DMS114 treated with DMSO at 0.1 percent for 48 hours (cell line): ENCODE results near the gene VASH2.
"Not testable (repeated sequence)": the region's sequence is repeated elsewhere in the genome, so short reads cannot be mapped to it uniquely, and the experiment has no call there.

Source experiments
- DNase-seq: peaks from one replicate; lab custom pipeline; 2025; ENCODE audit not compliant: unreplicated experiment; lab: John Stamatoyannopoulos, UW

The VASH2 gene

DNA sequence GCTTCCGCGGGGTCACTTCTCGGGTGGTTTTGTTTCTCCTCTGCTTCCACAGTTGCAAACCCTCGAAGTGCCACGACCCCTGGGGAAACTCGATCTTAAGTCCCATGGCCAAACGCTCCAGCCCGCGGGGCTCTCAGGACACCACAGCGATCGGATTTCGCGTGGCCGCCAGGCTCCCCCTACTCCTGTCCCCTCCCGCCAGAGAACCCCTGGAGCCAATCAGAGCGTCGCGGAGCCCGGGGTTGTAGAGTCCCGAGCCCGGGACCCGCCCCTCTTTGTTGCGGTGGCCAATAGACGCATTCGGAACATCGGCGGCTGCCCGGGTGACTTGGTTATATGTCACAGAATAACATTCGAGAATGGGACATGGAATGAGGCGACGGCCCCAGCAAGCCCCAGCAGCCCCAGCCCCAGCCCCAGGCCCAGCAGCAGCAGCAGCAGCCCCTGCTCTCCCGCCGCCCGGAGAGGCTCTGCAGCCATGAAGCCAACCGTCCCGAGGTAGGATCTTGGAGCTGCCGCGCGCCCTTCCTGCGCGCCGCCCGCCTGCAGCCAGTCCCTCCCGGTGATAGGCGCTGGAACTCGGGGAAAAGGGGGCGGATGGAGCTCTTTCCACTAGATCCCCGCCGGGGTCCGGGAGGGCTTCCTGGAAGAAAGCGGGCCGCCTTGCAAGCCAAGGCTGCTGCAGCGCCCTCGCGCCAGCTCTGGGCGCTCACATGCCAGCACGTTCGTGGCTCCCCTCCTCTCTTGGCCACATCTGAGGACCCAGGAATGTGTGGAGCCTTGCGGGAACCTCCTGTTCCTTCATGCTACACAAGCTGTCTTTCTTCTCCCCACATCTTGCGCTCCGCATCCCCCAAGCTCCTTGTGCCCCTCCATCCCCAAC lies at the start of gene VASH2:
VASH2 (plus strand) TSS at position 299 of the 883 bp plus-strand sequence. CDS start 1,002 bp downstream, outside the sequence.
- peak; percentile 88 for DNase-seq

DNA sequence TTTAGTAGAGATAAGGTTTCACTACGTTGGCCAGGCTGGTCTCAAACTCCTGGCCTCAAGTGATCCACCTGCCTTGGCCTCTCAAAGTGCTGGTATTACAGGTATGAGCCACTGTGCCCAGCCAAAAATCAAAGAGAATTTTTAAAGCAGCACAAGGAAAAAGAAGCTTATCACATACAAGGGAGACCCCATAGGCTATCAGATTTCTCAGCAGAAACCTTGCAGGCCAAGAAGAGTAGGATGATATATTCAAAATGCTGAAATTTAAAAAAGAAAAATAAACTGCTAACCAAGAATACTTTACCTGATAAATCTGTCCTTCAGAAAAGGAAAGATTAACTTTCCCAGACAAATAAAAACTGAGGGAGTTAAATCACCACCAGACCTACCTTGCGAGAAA lies 49.1 kb upstream of the VASH2 start:
- no peak for DNase-seq

DNA sequence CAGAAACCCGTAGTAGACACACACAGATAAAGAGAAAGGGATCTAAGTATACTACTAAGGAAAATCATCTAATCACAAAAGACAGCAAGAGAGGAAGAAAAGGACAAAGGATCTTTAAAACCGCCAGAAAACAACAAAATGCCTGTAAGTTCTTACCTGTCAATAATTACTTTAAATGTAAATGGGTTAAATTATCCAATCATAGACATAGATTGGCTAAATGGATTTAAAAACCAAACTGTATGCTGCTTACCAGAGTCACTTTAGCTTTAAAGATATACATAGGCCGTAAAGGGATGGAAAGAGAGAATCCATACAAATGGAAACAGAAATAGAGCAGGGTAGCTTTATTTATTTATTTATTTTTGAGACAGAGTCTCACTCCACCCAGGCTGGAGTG lies 48.3 kb upstream of the VASH2 start:
- no peak for DNase-seq

DNA sequence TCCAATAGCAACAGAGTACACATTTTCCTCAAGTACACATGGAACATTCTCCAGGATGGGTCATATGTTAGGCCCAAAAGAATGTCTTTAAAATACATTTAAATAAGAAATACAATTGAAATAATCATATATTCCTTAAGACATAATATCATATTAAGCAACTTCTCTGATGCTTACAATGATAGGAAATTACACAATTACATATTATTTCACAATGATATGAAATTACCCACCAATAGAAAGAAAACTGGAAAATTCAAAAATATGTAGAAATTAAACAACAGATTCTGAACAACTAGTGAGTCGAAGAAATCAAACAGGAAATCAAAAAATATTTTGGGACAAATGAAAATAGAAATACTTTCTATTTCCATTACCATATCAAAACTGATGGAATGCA lies 46.7 kb upstream of the VASH2 start:
- DNase-seq: no peak

DNA sequence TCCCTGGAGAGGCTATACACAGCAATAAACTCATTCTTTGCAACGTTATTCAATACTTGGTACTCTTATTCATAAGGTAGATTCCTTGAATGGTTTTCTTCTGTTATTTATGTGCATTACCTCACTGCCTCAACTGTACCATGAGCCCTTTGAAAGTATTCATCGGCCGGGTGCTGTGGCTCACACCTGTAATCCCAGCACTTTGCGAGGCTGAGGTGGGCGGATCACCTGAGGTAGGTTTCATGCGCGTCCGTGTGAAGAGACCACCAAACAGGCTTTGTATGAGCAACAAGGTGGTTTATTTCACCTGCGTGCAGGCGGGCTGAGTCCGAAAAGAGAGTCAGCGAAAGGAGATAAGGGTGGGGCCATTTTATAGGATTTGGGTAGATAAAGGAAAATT lies 42.3 kb upstream of the VASH2 start:
- DNase-seq: not testable (repeated sequence)

DNA sequence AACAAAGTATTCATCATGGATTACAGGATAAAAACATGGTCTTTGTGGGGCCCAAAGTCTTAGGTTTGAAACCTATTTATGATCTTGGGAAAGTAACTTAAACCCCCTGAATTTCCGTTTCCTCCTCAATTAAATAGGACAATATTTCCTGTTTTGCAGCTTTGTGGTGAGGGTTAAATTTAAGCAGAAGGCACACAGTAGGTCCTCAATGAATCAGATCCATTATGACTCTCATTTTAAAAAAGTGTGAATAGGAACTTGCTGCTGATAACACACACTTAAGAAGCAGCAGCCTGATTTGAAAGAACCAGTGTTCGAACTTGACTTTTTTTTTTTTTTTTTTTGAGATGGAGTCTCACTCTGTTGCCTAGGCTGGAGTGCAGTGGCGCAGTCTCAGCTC lies 41.4 kb upstream of the VASH2 start:
- DNase-seq: no peak

DNA sequence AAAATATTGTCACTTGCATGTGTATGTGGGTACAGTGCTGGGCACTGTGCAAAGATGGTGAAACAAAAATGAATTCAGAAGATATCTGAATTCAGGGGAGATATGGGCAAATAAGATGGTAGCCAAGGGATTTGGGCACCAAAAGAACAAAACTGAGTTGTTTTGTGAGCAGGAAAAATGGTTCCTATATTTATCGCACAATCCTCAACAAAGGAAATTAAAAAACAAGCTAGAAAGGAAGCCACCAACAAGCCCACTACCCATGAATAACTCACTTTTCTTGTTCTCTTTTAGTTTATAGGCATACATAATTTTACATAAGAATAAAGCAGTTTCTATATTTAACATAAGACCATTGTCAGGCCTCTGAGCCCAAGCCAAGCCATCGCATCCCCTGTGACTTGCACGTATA lies 40.7 kb upstream of the VASH2 start:
- no peak for DNase-seq

DNA sequence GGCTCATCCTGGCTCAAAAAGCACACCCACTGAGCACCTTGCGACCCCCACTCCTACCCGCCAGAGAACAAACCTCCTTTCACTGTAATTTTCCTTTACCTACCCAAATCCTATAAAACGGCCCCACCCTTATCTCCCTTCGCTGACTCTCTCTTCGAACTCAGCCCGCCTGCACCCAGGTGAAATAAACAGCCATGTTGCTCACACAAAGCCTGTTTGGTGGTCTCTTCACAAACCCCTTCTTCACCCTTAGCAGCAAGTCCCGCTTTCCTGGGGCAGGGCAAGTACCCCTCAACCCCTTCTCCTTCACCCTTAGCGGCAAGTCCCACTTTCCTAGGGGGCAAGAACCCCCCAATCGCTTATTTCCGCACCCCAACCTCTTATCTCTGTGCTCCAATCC lies 40.1 kb upstream of the VASH2 start:
- not testable (repeated sequence) for DNase-seq

DNA sequence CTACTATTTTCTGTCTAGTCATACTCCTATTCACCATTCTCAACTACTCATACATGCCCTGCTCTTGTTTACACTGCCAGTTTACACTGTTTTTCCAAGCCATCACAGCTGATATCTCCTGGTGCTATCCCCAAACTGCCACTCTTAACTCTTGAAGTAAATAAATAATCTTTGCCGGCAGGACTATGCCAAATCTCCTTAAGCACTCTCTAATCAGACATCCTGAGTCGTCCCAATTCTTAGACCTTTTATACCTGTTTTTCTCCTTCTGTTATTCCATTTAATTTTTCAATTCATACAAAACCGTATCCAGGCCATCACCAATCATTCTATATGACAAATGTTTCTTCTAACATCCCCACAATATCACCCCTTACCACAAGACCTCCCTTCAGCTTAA lies 36.7 kb upstream of the VASH2 start:
- not testable (repeated sequence) for DNase-seq

DNA sequence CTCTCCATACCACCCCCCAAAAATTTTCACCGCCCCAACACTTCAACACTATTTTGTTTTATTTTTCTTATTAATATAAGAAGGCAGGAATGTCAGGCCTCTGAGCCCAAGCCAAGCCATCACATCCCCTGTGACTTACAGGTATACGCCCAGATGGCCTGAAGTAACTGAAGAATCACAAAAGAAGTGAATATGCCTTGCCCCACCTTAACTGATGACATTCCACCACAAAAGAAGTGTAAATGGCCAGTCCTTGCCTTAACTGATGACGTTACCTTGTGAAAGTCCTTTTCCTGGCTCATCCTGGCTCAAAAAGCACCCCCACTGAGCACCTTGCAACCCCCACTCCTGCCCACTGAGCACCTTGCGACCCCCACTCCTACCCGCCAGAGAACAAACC lies 36.2 kb upstream of the VASH2 start:
- not testable (repeated sequence) for DNase-seq

DNA sequence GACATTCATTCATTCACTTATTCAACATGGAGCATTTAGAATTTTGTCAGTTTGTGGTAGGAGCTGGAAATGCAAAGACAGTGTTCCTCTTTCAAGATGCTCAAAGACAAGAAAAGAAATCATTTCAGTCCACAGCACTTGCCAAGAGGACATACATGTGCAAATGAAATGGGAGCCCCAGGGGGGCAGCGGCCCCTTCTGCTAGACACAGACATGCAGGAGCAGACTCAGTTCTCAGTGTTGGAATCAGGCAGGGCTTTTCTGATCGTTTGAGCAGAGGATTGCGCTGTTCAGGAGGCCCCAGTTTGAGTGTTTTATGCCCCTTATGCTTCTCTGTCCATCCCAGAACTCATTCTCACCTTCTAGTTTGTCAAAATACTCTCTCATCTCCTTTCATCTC lies 35.6 kb upstream of the VASH2 start:
- no peak for DNase-seq

DNA sequence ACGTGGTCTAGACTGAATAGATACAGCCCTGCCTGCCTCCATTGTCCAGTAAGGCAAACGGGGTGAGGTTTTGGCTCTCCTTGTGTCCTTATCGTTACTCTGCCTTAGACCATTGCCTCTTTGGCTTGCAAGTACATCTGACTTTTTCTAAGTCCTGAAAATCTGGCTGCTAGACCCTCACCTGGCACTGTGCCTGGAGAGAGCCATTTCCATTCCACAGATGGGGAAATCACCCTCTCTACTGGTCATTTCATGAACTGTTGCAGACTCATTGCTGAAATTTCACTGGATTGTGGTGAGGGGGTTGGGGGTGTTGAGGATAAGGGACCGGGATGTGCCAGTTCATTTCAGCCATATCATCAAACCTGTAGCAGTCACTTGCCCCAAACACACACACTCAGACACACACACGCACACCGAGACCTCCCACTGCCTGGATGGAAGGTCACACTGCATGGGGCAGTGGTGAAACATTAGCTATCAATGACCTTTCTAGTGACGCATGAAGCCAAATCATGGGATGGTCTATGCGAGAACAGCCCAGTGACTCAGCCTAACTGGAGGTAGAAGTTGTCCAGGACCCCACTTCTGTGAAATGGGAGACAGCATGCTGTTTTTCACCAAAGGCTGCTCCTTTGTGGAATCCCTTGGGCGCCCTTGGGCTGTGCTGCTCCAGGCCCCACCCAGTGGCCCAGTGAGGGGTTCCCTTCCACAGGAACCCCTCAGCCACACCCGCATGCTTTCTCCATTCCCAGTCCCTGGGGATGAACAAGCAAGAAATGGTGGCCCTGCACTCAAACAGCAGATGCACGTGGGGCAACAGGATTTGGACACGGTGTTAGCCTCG lies 34.9 kb upstream of the VASH2 start:
- DNase-seq: peak; percentile 9

DNA sequence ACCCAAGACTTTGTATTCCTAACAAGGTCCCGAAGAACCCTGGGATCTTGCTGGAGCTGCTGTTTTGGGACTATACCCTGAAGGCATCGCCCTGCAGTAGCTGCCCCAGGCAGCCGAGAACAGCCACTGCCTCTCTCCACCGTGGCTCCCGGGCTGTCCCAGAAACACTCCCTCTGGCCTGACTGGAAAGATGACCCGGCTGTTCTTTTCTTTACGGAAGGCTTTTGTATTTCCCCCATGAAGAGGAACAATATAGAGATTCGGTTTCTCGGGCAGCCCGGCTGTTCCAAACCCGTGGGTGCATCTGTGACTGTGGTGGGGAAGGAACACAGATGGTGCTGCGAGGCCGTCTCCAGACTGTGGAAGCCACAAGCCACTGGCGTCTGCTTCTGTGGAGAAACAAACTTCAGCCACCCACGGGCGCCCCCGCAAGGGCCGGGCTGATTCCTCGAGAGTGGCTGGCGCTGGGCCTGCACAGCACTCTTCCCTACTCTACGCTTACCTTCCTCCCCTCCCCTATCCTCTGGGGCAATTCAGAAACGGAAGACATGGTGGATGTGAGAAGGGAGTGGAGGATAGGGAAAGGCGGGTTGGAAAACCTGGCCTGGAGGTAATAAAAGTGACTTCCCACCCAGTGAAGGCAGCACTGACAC lies 33.7 kb upstream of the VASH2 start:
- no peak for DNase-seq

DNA sequence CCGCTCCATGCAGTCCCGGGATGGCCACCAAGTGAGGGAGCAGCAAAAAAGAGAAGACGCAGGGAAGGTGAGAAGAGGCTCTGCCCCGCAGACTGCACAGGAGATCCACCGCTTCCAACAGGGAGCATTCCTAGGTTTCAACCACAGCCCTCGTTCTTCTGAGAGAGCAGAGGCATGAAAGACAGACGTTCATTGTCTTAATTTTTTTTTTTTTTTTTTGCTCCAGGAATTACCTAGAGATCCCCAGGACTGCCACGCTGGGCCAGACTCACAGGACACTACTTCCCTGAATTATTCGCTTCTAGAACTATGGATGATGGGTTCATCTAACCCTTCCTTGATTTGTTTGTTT lies 33.2 kb upstream of the VASH2 start:
- DNase-seq: no peak

DNA sequence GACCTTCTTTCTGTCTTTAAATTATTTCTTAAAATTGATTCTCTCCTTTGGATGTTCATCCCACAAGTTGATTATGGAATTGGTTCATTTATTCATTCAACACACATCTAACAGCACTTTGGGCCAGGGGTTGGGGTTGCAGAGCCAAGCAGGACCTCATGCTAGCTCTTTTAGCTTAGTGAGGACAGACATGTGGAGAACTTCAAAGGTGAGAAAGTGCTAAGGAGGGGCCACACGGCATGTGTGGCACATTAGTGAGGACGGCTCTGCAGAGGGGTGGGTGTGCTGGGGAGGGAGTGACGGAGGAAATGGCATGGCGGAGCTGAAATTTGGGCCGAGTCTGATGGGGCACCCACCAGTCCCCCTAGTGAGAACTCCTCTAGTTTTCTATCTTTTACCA lies 32.5 kb upstream of the VASH2 start:
- no peak for DNase-seq

DNA sequence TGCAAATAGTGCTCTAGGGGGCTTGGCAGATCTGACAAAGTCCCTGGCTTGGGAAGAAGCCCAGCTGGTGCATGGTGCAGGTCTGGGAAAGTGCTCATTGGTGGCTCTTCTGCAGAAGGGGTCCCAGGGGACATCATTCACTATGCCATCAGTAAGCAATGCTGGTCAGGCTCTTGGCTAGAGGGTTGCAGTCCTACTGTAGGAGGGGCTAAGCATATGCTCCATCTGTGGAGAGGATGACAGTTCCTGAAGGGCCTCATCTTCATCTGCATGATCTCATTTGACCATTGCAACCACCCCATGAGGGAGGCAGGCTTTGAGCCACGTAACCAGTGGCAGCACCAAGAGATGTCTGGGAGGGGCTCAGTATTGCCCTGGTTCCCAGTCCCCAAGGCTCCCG lies 31.5 kb upstream of the VASH2 start:
- DNase-seq: no peak

DNA sequence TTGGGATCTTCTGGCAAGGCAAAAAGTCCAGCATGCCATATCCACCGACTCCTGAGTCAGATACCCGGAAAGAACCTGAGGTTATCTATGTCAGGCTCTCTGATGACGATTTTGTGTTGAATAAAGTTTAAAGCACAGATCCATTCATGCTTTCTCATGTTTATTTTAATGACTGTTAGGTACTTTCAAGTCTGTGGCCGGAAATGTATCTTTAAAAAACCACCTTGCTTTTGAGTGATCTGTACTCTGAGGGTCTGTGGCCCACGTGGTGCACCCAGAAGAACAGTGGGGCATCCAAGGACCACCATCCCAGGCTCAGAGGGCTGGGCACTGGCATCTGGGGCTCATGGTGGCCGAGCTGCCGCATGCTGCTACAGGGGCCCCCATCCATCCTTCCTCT lies 30.1 kb upstream of the VASH2 start:
- DNase-seq: no peak

DNA sequence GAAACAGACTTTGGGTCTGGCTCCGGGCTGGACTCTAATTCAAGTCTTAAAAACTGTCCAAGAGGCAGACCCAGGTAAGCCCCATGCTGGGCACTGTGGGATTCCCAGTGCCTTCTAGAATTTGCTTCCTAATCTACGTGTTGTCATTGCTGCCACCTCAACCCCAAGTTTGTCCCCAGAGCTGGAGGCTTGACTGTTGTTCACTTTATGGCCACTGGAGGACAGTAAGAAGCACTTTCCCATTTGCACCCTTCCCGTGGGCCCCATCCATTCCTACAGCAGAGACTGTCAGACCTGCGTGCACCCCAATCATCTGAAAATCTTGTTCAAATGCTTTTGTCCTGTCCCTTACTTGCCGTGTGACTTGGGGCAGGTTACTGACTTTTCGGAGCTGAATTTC lies 29.4 kb upstream of the VASH2 start:
- DNase-seq: no peak

DNA sequence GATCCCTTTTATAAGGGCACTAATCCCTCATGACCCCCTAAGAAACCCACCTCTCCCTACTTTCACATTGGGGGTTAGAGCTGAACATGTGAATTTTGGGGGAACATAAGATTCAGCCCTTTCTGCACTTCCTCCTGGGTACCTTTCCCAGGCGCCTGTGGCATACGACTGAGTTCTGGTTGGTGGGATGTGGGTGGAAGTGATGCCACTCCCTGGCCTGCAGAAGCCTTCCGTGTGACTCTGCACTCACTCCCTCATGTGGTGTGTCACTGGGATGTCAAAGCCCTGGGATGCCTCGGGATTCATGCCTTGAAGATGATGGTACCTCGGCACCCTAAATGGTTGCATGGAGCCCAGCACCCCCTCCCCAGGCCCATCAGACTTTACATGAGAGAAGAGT lies 28.3 kb upstream of the VASH2 start:
- no peak for DNase-seq

DNA sequence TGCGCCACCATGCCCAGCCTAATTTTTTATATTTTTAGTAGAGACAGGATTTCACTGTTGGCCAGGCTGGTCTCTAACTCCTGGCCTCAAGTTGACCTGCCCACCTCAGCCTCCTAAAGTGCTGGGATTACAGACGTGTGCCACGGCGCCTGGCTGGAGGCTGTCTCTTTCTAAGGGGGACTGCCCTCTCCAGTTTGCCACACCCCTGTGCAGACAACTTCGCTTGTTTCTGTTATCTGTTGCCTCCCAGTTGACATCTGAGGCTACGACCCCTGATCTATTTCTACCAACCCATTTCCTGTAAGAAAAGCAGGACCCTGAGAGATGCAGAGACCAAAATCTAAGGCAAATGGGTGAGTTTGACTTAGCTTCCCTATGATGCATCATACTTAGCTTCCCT lies 24.0 kb upstream of the VASH2 start:
- no peak for DNase-seq
